Astrocyte (in vitro differentiated cells and primary cell): ENCODE measurements around the gene MBOAT2. TPM values are rescaled to one million over a fixed set of nuclear protein-coding genes. Genes with fewer than 3 reads are reported as not detected.

Experiments used
- DNase-seq: peaks from one replicate; pipeline ENCODE4 v3.0.0-alpha.2; 2010; ENCODE audit warnings: low read depth
- FAIRE-seq: peaks from 2 replicates; lab custom pipeline; 2011; peaks lifted over from hg19 to GRCh38; lab: Jason Lieb, UNC
- H2AFZ ChIP-seq: 2 replicates; pipeline ENCODE4 v1.6.0; 2012; ENCODE audit warnings: low read depth, low read length, inconsistent platforms
- H3K27ac ChIP-seq: 2 replicates; pipeline ENCODE4 v1.5.1; 2011; ENCODE audit warnings: low read depth, low read length, inconsistent platforms
- H3K27me3 ChIP-seq: 2 replicates; pipeline ENCODE4 v1.6.0; 2011; ENCODE audit warnings: low read length, inconsistent platforms; ENCODE audit not compliant: insufficient read depth
- H3K36me3 ChIP-seq: 2 replicates; pipeline ENCODE4 v1.5.1; 2011; ENCODE audit warnings: low read length, inconsistent platforms; ENCODE audit not compliant: insufficient read depth
- H3K4me1 ChIP-seq: 2 replicates; pipeline ENCODE4 v1.5.1; 2011; ENCODE audit warnings: low read length, inconsistent platforms; ENCODE audit not compliant: insufficient read depth
- H3K4me2 ChIP-seq: 2 replicates; pipeline ENCODE4 v1.6.0; 2012; ENCODE audit warnings: low read length, inconsistent platforms
- H3K4me3 ChIP-seq: 2 replicates; pipeline ENCODE4 v1.5.1; 2011; ENCODE audit warnings: low read depth, mild to moderate bottlenecking, low read length, inconsistent platforms; ENCODE audit not compliant: insufficient read depth
- H3K79me2 ChIP-seq: 2 replicates; pipeline ENCODE4 v1.6.0; 2012; ENCODE audit warnings: mild to moderate bottlenecking, low read length, inconsistent platforms; ENCODE audit not compliant: insufficient read depth
- H3K9ac ChIP-seq: 2 replicates; pipeline ENCODE4 v1.6.0; 2012; ENCODE audit warnings: mild to moderate bottlenecking, low read length, inconsistent platforms
- H3K9me3 ChIP-seq: 2 replicates; pipeline ENCODE4 v1.5.1; 2012; ENCODE audit warnings: low read depth, mild to moderate bottlenecking, low read length, inconsistent platforms; ENCODE audit not compliant: insufficient read depth
- H4K20me1 ChIP-seq: 2 replicates; pipeline ENCODE4 v1.6.0; 2012; ENCODE audit warnings: low read length, inconsistent platforms; ENCODE audit not compliant: insufficient read depth
- H3K27ac Mint-ChIP-seq: one replicate; pipeline ENCODE4 v1.8.0; 2021; ENCODE audit warnings: mild to moderate bottlenecking, mixed read lengths; ENCODE audit not compliant: unreplicated experiment
- H3K27me3 Mint-ChIP-seq: one replicate; pipeline ENCODE4 v1.8.0; 2021; ENCODE audit warnings: low read depth, mixed read lengths; ENCODE audit not compliant: unreplicated experiment
- H3K36me3 Mint-ChIP-seq: one replicate; pipeline ENCODE4 v1.8.0; 2021; ENCODE audit warnings: low read depth, mixed read lengths; ENCODE audit not compliant: unreplicated experiment
- H3K4me1 Mint-ChIP-seq: one replicate; pipeline ENCODE4 v1.8.0; 2021; ENCODE audit warnings: low read depth, mixed read lengths; ENCODE audit not compliant: unreplicated experiment
- H3K4me3 Mint-ChIP-seq: one replicate; pipeline ENCODE4 v1.8.0; 2021; ENCODE audit warnings: mild to moderate bottlenecking, moderate library complexity, mixed read lengths; ENCODE audit not compliant: unreplicated experiment
- H3K9me3 Mint-ChIP-seq: one replicate; pipeline ENCODE4 v1.8.0; 2021; ENCODE audit warnings: mild to moderate bottlenecking, mixed read lengths; ENCODE audit not compliant: unreplicated experiment
- EZH2 ChIP-seq: IDR thresholded peaks from 2 replicates; pipeline ENCODE4 v1.6.1; 2012; ENCODE audit warnings: mild to moderate bottlenecking, low read length, inconsistent platforms; ENCODE audit not compliant: insufficient read depth
- total RNA-seq: library from RNA; stranded (reverse); gene quantifications from 2 replicates; pipeline ENCODE4 v1.2.1, GENCODE V29; 2021
- TF ChIP-seq, protein P1 (sequence below): IDR thresholded peaks from 2 replicates; pipeline ENCODE4 v1.5.1; 2011; ENCODE audit warnings: low read depth, mild to moderate bottlenecking, inconsistent platforms, low read length, moderate library complexity; ENCODE audit not compliant: insufficient read depth

The MBOAT2 gene
- total RNA-seq, 1 donor from 2014 or later: 54.6 TPM

DNA sequence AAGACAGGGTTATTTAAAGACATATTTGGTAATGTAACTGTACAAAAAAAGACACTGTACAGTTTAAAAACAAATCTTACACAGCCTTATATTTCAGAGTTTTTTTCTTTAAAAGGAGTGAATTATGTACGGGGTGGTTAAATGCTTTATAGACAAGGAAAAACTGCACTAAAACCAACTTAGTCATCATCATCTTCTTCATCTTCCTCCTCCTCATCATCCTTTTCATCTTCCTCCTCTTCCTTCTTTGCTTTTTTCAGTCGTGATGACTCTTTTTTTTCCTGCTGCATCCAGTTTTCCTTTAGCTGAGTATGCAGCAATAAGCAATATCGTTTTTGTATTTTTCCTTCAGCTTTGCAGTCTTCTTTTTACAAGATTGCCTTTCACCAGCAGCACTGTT lies 14.6 kb upstream of the MBOAT2 start:
- Mint-ChIP-seq H3K27me3 (no peaks in the 10 kb centered on the region), H3K36me3 (no peaks in the 10 kb centered on the region), H3K4me3 (no peak overlapping the region), H3K9me3 (no peaks in the 10 kb centered on the region), H3K27ac (no peak overlapping the region), H3K4me1 (no peaks in the 10 kb centered on the region)
- DNase-seq (no peak), FAIRE-seq (no peak)
- Histone ChIP-seq H3K79me2 (no peaks in the 10 kb centered on the region), H2AFZ (no peak overlapping the region), H3K9ac (no peak overlapping the region), H3K4me1 (no peaks in the 10 kb centered on the region), H4K20me1 (no peaks in the 10 kb centered on the region), H3K9me3 (no peaks in the 10 kb centered on the region), H3K27me3 (no peaks in the 10 kb centered on the region), H3K36me3 (no peaks in the 10 kb centered on the region), H3K27ac (no peak overlapping the region), H3K4me3 (no peak overlapping the region), H3K4me2 (no peak overlapping the region)
- TF ChIP-seq EZH2: no peak
- TF ChIP-seq, protein P1, sequence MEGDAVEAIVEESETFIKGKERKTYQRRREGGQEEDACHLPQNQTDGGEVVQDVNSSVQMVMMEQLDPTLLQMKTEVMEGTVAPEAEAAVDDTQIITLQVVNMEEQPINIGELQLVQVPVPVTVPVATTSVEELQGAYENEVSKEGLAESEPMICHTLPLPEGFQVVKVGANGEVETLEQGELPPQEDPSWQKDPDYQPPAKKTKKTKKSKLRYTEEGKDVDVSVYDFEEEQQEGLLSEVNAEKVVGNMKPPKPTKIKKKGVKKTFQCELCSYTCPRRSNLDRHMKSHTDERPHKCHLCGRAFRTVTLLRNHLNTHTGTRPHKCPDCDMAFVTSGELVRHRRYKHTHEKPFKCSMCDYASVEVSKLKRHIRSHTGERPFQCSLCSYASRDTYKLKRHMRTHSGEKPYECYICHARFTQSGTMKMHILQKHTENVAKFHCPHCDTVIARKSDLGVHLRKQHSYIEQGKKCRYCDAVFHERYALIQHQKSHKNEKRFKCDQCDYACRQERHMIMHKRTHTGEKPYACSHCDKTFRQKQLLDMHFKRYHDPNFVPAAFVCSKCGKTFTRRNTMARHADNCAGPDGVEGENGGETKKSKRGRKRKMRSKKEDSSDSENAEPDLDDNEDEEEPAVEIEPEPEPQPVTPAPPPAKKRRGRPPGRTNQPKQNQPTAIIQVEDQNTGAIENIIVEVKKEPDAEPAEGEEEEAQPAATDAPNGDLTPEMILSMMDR: no peak

DNA sequence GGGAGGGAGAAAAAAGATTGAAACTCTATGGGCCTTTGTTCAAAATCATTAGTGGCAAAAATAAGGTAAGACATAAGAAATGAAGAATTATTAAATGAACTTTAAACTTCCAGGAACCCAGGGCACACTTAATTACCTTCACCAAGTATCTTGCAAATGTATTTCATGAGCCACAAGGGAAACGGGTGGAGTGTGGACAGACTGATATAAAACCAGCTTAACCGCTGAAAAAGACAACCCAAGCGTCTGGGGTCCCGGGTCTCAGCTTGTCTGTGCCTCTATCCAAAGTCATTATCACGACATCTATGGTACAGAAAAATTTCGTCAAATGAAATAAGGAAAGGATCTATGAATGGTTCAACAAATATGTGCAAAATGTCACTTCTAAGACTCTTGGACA lies 13.9 kb upstream of the MBOAT2 start:
- no peaks in the 10 kb centered on the region for H3K4me1 Mint-ChIP-seq
- H3K36me3 ChIP-seq: no peaks in the 10 kb centered on the region
- TF ChIP-seq, protein P1: no peak
- TF ChIP-seq EZH2: no peak
- no peak overlapping the region for H3K27ac ChIP-seq
- H3K79me2 ChIP-seq: no peaks in the 10 kb centered on the region
- no peak overlapping the region for H3K27ac Mint-ChIP-seq
- no peak overlapping the region for H3K4me3 ChIP-seq
- H3K36me3 Mint-ChIP-seq: no peaks in the 10 kb centered on the region
- H4K20me1 ChIP-seq: no peaks in the 10 kb centered on the region
- H3K4me3 Mint-ChIP-seq: no peak overlapping the region
- H3K27me3 ChIP-seq: no peaks in the 10 kb centered on the region
- no peaks in the 10 kb centered on the region for H3K9me3 Mint-ChIP-seq
- DNase-seq (no peak), FAIRE-seq (no peak)
- no peaks in the 10 kb centered on the region for H3K4me1 ChIP-seq
- H3K4me2 ChIP-seq: no peak overlapping the region
- no peaks in the 10 kb centered on the region for H3K9me3 ChIP-seq
- no peak overlapping the region for H3K9ac ChIP-seq
- H2AFZ ChIP-seq: no peak overlapping the region
- no peaks in the 10 kb centered on the region for H3K27me3 Mint-ChIP-seq

DNA sequence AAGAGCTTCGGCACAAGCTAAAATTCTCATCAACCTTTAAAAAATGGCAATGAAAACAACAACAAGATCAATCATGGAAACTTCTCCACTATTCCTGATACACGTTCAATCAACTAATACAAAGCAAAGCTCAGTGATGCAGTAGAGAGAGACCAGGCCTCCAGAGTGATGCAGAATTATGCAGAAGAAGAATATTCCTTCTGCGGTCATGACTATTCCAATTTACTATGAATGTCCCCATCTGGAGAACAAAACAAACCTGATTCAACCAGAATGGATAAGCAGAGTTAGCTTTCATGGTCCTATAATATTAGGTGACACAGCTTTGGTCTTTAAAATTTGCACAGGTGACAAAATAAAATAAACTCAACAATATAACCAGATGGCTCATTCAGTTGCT lies 12.5 kb upstream of the MBOAT2 start:
- no peaks in the 10 kb centered on the region for H3K36me3 Mint-ChIP-seq
- H3K27ac ChIP-seq: no peak overlapping the region
- H3K9ac ChIP-seq: no peak overlapping the region
- no peak overlapping the region for H3K4me2 ChIP-seq
- H2AFZ ChIP-seq: no peak overlapping the region
- H4K20me1 ChIP-seq: no peaks in the 10 kb centered on the region
- no peaks in the 10 kb centered on the region for H3K4me1 ChIP-seq
- no peaks in the 10 kb centered on the region for H3K79me2 ChIP-seq
- FAIRE-seq (no peak), DNase-seq (no peak)
- H3K27me3 ChIP-seq: no peaks in the 10 kb centered on the region
- H3K36me3 ChIP-seq: no peaks in the 10 kb centered on the region
- H3K4me3 ChIP-seq: no peak overlapping the region
- H3K9me3 Mint-ChIP-seq: no peaks in the 10 kb centered on the region
- H3K27ac Mint-ChIP-seq: no peak overlapping the region
- no peak for TF ChIP-seq EZH2
- TF ChIP-seq, protein P1: no peak
- no peak overlapping the region for H3K4me3 Mint-ChIP-seq
- H3K27me3 Mint-ChIP-seq: no peaks in the 10 kb centered on the region
- no peaks in the 10 kb centered on the region for H3K4me1 Mint-ChIP-seq
- no peaks in the 10 kb centered on the region for H3K9me3 ChIP-seq
